Hepatocyte (in vitro differentiated cells): Measurements from ENCODE around the gene RIBC2.
"Not testable (repeated sequence)": the region's sequence is repeated elsewhere in the genome, so short reads cannot be mapped to it uniquely, and the experiment has no call there.

Experiments
- CTCF ChIP-seq: fragments of 200-600 bp; sonication (generic); IDR thresholded peaks from 2 replicates; pipeline ENCODE4 v1.5.1; 2016; ENCODE audit warnings: antibody characterized with exemption, mild to moderate bottlenecking; ENCODE audit not compliant: poor library complexity
- EZH2 ChIP-seq: fragments of 200-600 bp; sonication (generic); IDR thresholded peaks from 2 replicates; pipeline ENCODE4 v1.6.1; 2016; ENCODE audit warnings: antibody characterized with exemption, mild to moderate bottlenecking, borderline replicate concordance

- not testable (repeated sequence) for TF ChIP-seq CTCF, EZH2
Measured at GRCh38 chr22:45440688-45441087, 27.2 kb downstream of the RIBC2 start.
